GM23248 (cell line): Measurements from ENCODE around the gene PRR3. TPM values are rescaled to one million over a fixed set of nuclear protein-coding genes. Genes with fewer than 3 reads are reported as not detected.
"Not testable (repeated sequence)": the region's sequence is repeated elsewhere in the genome, so short reads cannot be mapped to it uniquely, and the experiment has no call there.

Experiments
- DNase-seq: peaks from one replicate; pipeline ENCODE4 v3.0.0-alpha.2; 2015
- H2AFZ ChIP-seq: fragments of 200-600 bp; sonication (generic); 2 replicates; pipeline ENCODE4 v1.6.1; 2016; ENCODE audit warnings: antibody characterized with exemption
- H3F3A ChIP-seq: fragments of 200-600 bp; sonication (generic); 2 replicates; pipeline ENCODE4 v1.6.1; 2016; ENCODE audit warnings: mild to moderate bottlenecking, antibody characterized with exemption, mixed run types; ENCODE audit not compliant: insufficient read depth
- H3K27ac ChIP-seq: fragments of 200-600 bp; sonication (generic); 2 replicates; pipeline ENCODE4 v1.5.1; 2016; ENCODE audit warnings: mild to moderate bottlenecking
- H3K27me3 ChIP-seq: fragments of 200-600 bp; sonication (generic); replicated peaks from 2 replicates; pipeline ENCODE4 v1.6.1; 2016; ENCODE audit warnings: mild to moderate bottlenecking; ENCODE audit not compliant: insufficient read depth
- H3K36me3 ChIP-seq: fragments of 200-600 bp; sonication (generic); 2 replicates; pipeline ENCODE4 v1.6.1; 2016; ENCODE audit warnings: low read depth, mild to moderate bottlenecking
- H3K4me1 ChIP-seq: fragments of 200-600 bp; sonication (generic); 2 replicates; pipeline ENCODE4 v1.6.1; 2016; ENCODE audit warnings: mild to moderate bottlenecking; ENCODE audit not compliant: insufficient read depth
- H3K4me2 ChIP-seq: fragments of 200-600 bp; sonication (generic); one replicate; pipeline ENCODE4 v1.6.1; 2016; ENCODE audit warnings: mild to moderate bottlenecking; ENCODE audit not compliant: unreplicated experiment
- H3K4me3 ChIP-seq: fragments of 200-600 bp; sonication (generic); 2 replicates; pipeline ENCODE4 v1.5.1; 2016; ENCODE audit warnings: mild to moderate bottlenecking
- H3K79me2 ChIP-seq: fragments of 200-600 bp; sonication (generic); 2 replicates; pipeline ENCODE4 v1.6.1; 2016; ENCODE audit warnings: mild to moderate bottlenecking; ENCODE audit not compliant: insufficient read depth
- H3K9ac ChIP-seq: fragments of 200-600 bp; sonication (generic); 2 replicates; pipeline ENCODE4 v1.6.1; 2016; ENCODE audit warnings: mild to moderate bottlenecking
- H3K9me2 ChIP-seq: fragments of 200-600 bp; sonication (generic); 2 replicates; pipeline ENCODE4 v1.6.1; 2016; ENCODE audit warnings: mixed run types, mild to moderate bottlenecking, moderate library complexity; ENCODE audit not compliant: insufficient read depth
- H3K9me3 ChIP-seq: fragments of 200-600 bp; sonication (generic); one replicate; pipeline ENCODE4 v1.6.1; 2017; ENCODE audit warnings: low read depth
- H4K20me1 ChIP-seq: fragments of 200-600 bp; sonication (generic); 2 replicates; pipeline ENCODE4 v1.6.0; 2016; ENCODE audit not compliant: insufficient read depth
- EZH2 ChIP-seq: fragments of 200-600 bp; sonication (generic); IDR thresholded peaks from 2 replicates; pipeline ENCODE4 v1.6.1; 2018; ENCODE audit warnings: antibody characterized with exemption, mild to moderate bottlenecking; ENCODE audit not compliant: insufficient read depth, poor library complexity, severe bottlenecking
- EZH2phosphoT487 ChIP-seq: fragments of 200-600 bp; sonication (generic); IDR thresholded peaks from 2 replicates; pipeline ENCODE4 v1.6.1; 2018; ENCODE audit warnings: antibody characterized with exemption, moderate library complexity, mild to moderate bottlenecking, low read depth; ENCODE audit not compliant: insufficient read depth
- WGBS, 2 experiments: methylation state at CpG; one replicate each; pipeline ENCODE4 v1.1.6; 2015 to 2017; ENCODE audit warnings: low lambda C conversion rate in 2 of 2, low coverage in 1 of 2; ENCODE audit errors: missing lambda C conversion rate in 2 of 2; 5-methylcytosine and 5-hydroxymethylcytosine counted together
- in situ Hi-C: fragments of 300-500 bp; cut with MboI; formaldehyde crosslinking; loops from 2 replicates; pipeline ENCODE4 v1.15.0; 2020
- polyA plus RNA-seq: library from polyadenylated mRNA; unstranded; fragments of >200 nt; fragmentation: Nextera tagmentation; extraction: Ambion mirVana; gene quantifications from 2 replicates; pipeline ENCODE4 v1.2.1, GENCODE V29; 2016
- total RNA-seq: library from RNA; depleted of rRNA; stranded (reverse); fragments of >200 nt; shearing (Covaris generic); gene quantifications from 2 replicates; pipeline ENCODE4 v1.2.3, GENCODE V29; 2014

The PRR3 gene
- total and polyA plus RNA-seq, 2 experiments from 2014 or later = 6.5 to 7.1 TPM

DNA sequence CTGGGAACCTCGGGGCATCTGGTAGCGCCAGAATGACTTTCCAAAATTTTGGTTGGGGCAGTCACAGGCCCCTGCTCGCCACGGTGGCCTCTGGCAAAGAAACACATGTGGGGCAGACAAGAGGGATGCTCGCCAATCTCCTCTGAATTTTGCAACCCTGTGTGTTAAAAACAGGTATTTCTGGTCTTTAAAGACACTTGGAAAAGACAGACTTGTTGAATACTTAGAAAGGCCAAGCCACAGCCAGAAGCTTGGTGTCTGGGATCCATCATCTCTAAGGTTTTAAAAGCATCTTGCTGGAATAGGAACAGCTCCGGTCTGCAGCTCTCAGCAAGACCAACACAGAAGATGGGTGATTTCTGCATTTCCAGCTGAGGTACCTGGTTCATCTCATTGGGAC, 36.6 kb upstream of the PRR3 start:
- no peaks in the 10 kb centered on the region for H3K36me3 ChIP-seq
- H3K9me3 ChIP-seq = no peaks in the 10 kb centered on the region
- no peak overlapping the region for H3K27ac ChIP-seq
- no peak overlapping the region for H3K4me3 ChIP-seq
- no peak for DNase-seq
- H3K4me2 ChIP-seq = no peak overlapping the region
- H3K4me1 ChIP-seq = peaks cover 11% of the 10 kb centered on the region
- WGBS, 2 experiments = 82 to 86% methylated on average over 6 of the region's 6 CpGs
- no peaks in the 10 kb centered on the region for H3K9me2 ChIP-seq
- no peaks in the 10 kb centered on the region for H3K79me2 ChIP-seq
- no peaks in the 10 kb centered on the region for H3F3A ChIP-seq
- no peak for TF ChIP-seq EZH2
- no peak for TF ChIP-seq EZH2phosphoT487
- H2AFZ ChIP-seq = no peak overlapping the region
- H3K27me3 ChIP-seq = no peaks in the 10 kb centered on the region
- no peak overlapping the region for H3K9ac ChIP-seq
- in situ Hi-C loops = no loop called here
- H4K20me1 ChIP-seq = no peaks in the 10 kb centered on the region

DNA sequence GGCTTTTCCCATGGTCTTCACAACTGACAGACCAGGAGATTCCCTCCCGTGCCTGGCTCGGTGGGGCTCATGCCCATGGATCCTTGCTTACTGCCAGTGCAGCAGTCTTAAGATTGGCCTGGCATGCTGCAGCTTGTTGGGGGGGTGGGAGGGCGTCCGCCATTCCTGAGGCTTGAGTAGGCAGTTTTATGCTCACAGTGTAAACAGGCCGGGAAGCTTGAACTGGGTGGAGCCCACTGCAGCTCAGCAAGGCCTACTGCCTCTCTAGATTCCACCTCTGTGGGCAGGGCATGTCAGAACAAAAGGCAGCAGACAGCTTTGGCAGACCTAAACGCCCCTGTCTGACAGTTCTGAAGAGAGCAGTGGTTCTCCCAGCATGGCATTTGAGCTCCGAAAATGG, 36.0 kb upstream of the PRR3 start:
- H3K27ac ChIP-seq, H3K9ac ChIP-seq, H4K20me1 ChIP-seq, H3K36me3 ChIP-seq, H3K4me2 ChIP-seq, H3K27me3 ChIP-seq, H3K79me2 ChIP-seq, H3K9me2 ChIP-seq, H2AFZ ChIP-seq, H3K4me3 ChIP-seq, H3F3A ChIP-seq, H3K9me3 ChIP-seq, in situ Hi-C loops: not testable (repeated sequence)
- DNase-seq = peak; percentile 54
- H3K4me1 ChIP-seq = peaks cover 11% of the 10 kb centered on the region
- WGBS, 2 experiments = 52 to 55% methylated on average over 5 to 7 of the region's 7 CpGs

DNA sequence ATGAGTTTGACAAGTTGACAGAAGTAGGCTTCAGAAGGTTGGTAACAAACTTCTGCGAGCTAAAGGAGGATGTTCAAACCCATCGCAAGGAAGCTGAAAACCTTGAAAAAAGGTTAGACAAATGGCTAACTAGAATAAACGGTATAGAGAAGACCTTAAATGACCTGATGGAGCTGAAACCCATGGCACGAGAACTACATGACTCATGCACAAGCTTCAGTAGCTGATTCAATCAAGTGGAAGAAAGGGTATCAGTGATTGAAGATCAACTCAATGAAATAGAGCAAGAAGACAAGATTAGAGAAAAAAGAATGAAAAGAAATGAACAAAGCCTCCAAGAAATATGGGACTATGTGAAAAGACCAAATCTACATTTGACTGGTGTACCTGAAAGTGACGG, 35.1 kb upstream of the PRR3 start:
- H3K4me3 ChIP-seq, H3K9me3 ChIP-seq, H2AFZ ChIP-seq, H3K36me3 ChIP-seq, in situ Hi-C loops, H3K27me3 ChIP-seq, H3K9me2 ChIP-seq, H3K4me2 ChIP-seq, H3F3A ChIP-seq, H4K20me1 ChIP-seq, H3K79me2 ChIP-seq, H3K9ac ChIP-seq, H3K27ac ChIP-seq, DNase-seq: not testable (repeated sequence)
- WGBS, 2 experiments = 71 to 78% methylated on average over 5 of the region's 5 CpGs
- peaks cover 11% of the 10 kb centered on the region for H3K4me1 ChIP-seq

DNA sequence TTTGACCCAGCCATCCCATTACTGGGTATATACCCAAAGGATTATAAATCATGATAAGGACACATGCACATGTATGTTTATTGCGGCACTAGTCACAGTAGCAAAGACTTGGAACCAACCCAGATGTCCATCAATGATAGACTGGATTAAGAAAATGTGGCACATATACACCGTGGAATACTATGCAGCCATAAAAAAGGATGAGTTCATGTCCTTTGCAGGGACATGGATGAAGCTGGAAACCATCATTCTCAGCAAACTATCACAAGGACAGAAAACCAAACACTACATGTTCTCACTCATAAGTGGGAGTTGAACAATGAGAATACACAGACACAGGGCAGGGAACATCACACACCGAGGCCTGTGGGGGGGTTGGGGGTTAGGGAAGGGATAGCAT, 30.7 kb upstream of the PRR3 start:
- H3K4me2 ChIP-seq, H3K9ac ChIP-seq, H3K79me2 ChIP-seq, H3K9me3 ChIP-seq, H3K9me2 ChIP-seq, in situ Hi-C loops, DNase-seq, H3K4me3 ChIP-seq, H4K20me1 ChIP-seq, H3K27me3 ChIP-seq, H2AFZ ChIP-seq, H3K27ac ChIP-seq, H3K36me3 ChIP-seq: not testable (repeated sequence)
- Histone ChIP-seq H3F3A (peaks cover 11% of the 10 kb centered on the region; the same call in 1 of the 2 replicates), H3K4me1 (peaks cover 17% of the 10 kb centered on the region)
- WGBS, 2 experiments = 85 to 96% methylated on average over 3 of the region's 3 CpGs

DNA sequence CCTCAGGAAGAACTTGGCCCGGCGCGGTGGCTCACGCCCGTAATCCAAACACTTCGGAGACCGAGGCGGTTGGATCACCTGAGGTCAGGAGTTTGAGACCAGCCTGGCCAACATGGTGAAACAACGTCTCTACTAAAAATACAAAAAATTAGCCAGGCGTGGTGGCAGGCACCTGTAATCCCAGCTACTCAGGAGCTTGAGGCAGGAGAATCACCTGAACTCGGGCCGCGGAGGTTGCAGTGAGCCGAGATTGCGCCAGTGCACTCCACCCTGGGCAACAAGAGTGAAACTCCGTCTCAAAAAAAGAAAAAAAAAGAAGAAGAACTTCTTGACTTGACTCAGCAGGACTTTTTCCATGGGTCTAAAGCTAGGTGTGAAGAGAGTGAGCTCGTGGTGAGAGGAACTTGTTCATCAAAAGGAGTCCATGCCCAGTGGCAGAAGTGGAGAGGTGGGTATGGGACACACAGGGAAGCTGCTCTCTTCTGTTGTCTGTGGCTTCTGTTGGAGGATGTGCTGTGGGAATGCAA, 27.7 kb upstream of the PRR3 start:
- DNase-seq, in situ Hi-C loops, H3K27me3 ChIP-seq: not testable (repeated sequence)

More for the DNA sequence above, 27.7 kb upstream of the PRR3 start:
- H2AFZ ChIP-seq, H3K79me2 ChIP-seq, H3K4me3 ChIP-seq, H3K9ac ChIP-seq, H3K4me1 ChIP-seq, H4K20me1 ChIP-seq, H3K4me2 ChIP-seq, H3K9me3 ChIP-seq, H3K27ac ChIP-seq, H3K9me2 ChIP-seq, H3K36me3 ChIP-seq: not testable (repeated sequence)
- H3F3A ChIP-seq = peaks cover 11% of the 10 kb centered on the region; the same call in 1 of the 2 replicates
- 94 to 96% methylated on average over 17 of the region's 17 CpGs for WGBS, 2 experiments
